Measurements from ENCODE around the gene PLEKHM2.
"Not testable (repeated sequence)": the region's sequence is repeated elsewhere in the genome, so short reads cannot be mapped to it uniquely, and the experiment has no call there.

The PLEKHM2 gene

GRCh38 chr1:15676010-15676409, 8.1 kb upstream of the PLEKHM2 start:
- DNase-seq (ENCODE audit: low read depth in 2 of 2) = no peak

GRCh38 chr1:15676688-15677661, 7.1 kb upstream of the PLEKHM2 start:
- DNase-seq (ENCODE audit: low read depth in 2 of 2) = no peak

- no peak for DNase-seq (ENCODE audit: low read depth in 2 of 2)
Measured at GRCh38 chr1:15678578-15678977, 5.5 kb upstream of the PLEKHM2 start.

GRCh38 chr1:15680131-15680530, 4.0 kb upstream of the PLEKHM2 start:
- DNase-seq (ENCODE audit: low read depth in 2 of 2) = no peak

GRCh38 chr1:15680561-15681348, 3.4 kb upstream of the PLEKHM2 start:
- DNase-seq (ENCODE audit: low read depth in 2 of 2) = no peak

- DNase-seq (ENCODE audit: low read depth in 2 of 2) = no peak
Measured at GRCh38 chr1:15681349-15682292, 2.5 kb upstream of the PLEKHM2 start.

- no peak for DNase-seq (ENCODE audit: low read depth in 2 of 2)
Measured at GRCh38 chr1:15682936-15683341, 1.2 kb upstream of the PLEKHM2 start.

GRCh38 chr1:15683345-15684039, 628 bp upstream of the PLEKHM2 start:
- DNase-seq (ENCODE audit: low read depth in 2 of 2) = no peak

- no peak for DNase-seq (ENCODE audit: low read depth in 2 of 2)
Measured at GRCh38 chr1:15684468-15685291, 560 bp downstream of the PLEKHM2 start.

- no peak for DNase-seq (ENCODE audit: low read depth in 2 of 2)
Measured at GRCh38 chr1:15685820-15686219, 1.7 kb downstream of the PLEKHM2 start.

GRCh38 chr1:15687446-15687845, 3.3 kb downstream of the PLEKHM2 start:
- DNase-seq (ENCODE audit: low read depth in 2 of 2) = no peak

- DNase-seq (ENCODE audit: low read depth in 2 of 2) = no peak
Measured at GRCh38 chr1:15690317-15690716, 6.2 kb downstream of the PLEKHM2 start.

GRCh38 chr1:15691434-15692032, 7.4 kb downstream of the PLEKHM2 start:
- DNase-seq (ENCODE audit: low read depth in 2 of 2) = no peak

- no peak for DNase-seq (ENCODE audit: low read depth in 2 of 2)
Measured at GRCh38 chr1:15692121-15692682, 8.1 kb downstream of the PLEKHM2 start.

GRCh38 chr1:15693371-15693770, 9.3 kb downstream of the PLEKHM2 start:
- no peak for DNase-seq (ENCODE audit: low read depth in 2 of 2)

- DNase-seq (ENCODE audit: low read depth in 2 of 2) = no peak
Measured at GRCh38 chr1:15696956-15697521, 12.9 kb downstream of the PLEKHM2 start.

- no peak for DNase-seq (ENCODE audit: low read depth in 2 of 2)
Measured at GRCh38 chr1:15698201-15698600, 14.1 kb downstream of the PLEKHM2 start.

- DNase-seq (ENCODE audit: low read depth in 2 of 2) = not testable (repeated sequence)
Measured at GRCh38 chr1:15699321-15699720, 15.2 kb downstream of the PLEKHM2 start.

- DNase-seq (ENCODE audit: low read depth in 2 of 2) = no peak
Measured at GRCh38 chr1:15700508-15700907, 16.4 kb downstream of the PLEKHM2 start.

Measured in stimulated activated CD4-positive, alpha-beta T cell treated with anti-CD3 and anti-CD28 coated beads, Interleukin-15, amount 100 ng/mL, for 48 hours (primary cell).